IMR-90 (cell line): Measurements from ENCODE around the gene PIK3C3. TPM values are rescaled to one million over a fixed set of nuclear protein-coding genes. Genes with fewer than 3 reads are reported as not detected.

Experiments
- ATAC-seq: fragments of 200-7000 bp; cut with Tn5 transposase; 2 replicates; pipeline ENCODE4 v1.9.1; 2020; ENCODE audit warnings: low read depth, mild to moderate bottlenecking, moderate library complexity
- BruUV-seq: library from RNA; stranded (reverse); fragments of 400-500 nt; replicated peaks from 2 replicates; lab custom pipeline; 2021; lab: Mats Ljungman, UMichigan
- CTCF ChIA-PET: fragments of 300-600 bp; formaldehyde crosslinking; extraction: SDS; loops from one replicate; lab custom pipeline; 2021; ENCODE audit warnings: antibody characterized with exemption; lab: Yijun Ruan, JAX
- POLR2A ChIA-PET: fragments of 300-600 bp; sonication (Branson Sonifier 250); formaldehyde crosslinking; loops from one replicate; lab custom pipeline; 2022; ENCODE audit warnings: antibody characterized with exemption; ENCODE audit not compliant: unreplicated experiment; lab: Charles Lee
- DNase-seq: peaks from one replicate; pipeline ENCODE4 v3.0.0; 2013
- H2AFZ ChIP-seq: replicated peaks from 2 replicates; pipeline ENCODE3; 2013; ENCODE audit warnings: low read length, mild to moderate bottlenecking; ENCODE audit not compliant: poor library complexity
- H2AK5ac ChIP-seq: 2 replicates; pipeline ENCODE4 v1.6.1; 2013; ENCODE audit warnings: low read depth, low read length, inconsistent platforms
- H2AK9ac ChIP-seq: replicated peaks from 2 replicates; pipeline ENCODE3; 2013; ENCODE audit warnings: mild to moderate bottlenecking, low read depth, low read length, moderate library complexity; ENCODE audit not compliant: poor library complexity
- H2BK120ac ChIP-seq: 2 replicates; pipeline ENCODE4 v1.6.1; 2013; ENCODE audit warnings: low read depth, low read length, inconsistent platforms
- H2BK15ac ChIP-seq: 3 replicates; pipeline ENCODE4 v1.6.1; 2013; ENCODE audit warnings: low read depth, low read length, inconsistent platforms
- H2BK20ac ChIP-seq: 2 replicates; pipeline ENCODE4 v1.6.1; 2013; ENCODE audit warnings: low read depth, mild to moderate bottlenecking, inconsistent platforms, low read length, moderate library complexity
- H2BK5ac ChIP-seq: 2 replicates; pipeline ENCODE4 v1.6.1; 2013; ENCODE audit warnings: mild to moderate bottlenecking, low read depth, low read length, inconsistent platforms; ENCODE audit not compliant: poor library complexity, severe bottlenecking
- H3K14ac ChIP-seq: replicated peaks from 2 replicates; pipeline ENCODE4 v1.6.1; 2013; ENCODE audit warnings: low read depth, low read length, inconsistent platforms
- H3K18ac ChIP-seq: 2 replicates; pipeline ENCODE4 v1.6.1; 2013; ENCODE audit warnings: low read depth, low read length, control low read depth
- H3K23ac ChIP-seq: 2 replicates; pipeline ENCODE4 v1.6.1; 2013; ENCODE audit warnings: low read depth, low read length, inconsistent platforms
- H3K27ac ChIP-seq: 2 replicates; pipeline ENCODE4 v1.5.1; 2013; ENCODE audit warnings: mild to moderate bottlenecking, control low read depth, low read length; ENCODE audit not compliant: insufficient read depth
- H3K27me3 ChIP-seq: 2 replicates; pipeline ENCODE4 v1.6.1; 2013; ENCODE audit warnings: low read length; ENCODE audit not compliant: control insufficient read depth, insufficient read depth
- H3K36me3 ChIP-seq: 2 replicates; pipeline ENCODE4 v1.6.1; 2013; ENCODE audit warnings: low read length, mixed read lengths; ENCODE audit not compliant: control insufficient read depth, insufficient read depth
- H3K4ac ChIP-seq: 2 replicates; pipeline ENCODE4 v1.6.1; 2013; ENCODE audit warnings: low read depth, low read length, inconsistent platforms
- H3K4me1 ChIP-seq: 2 replicates; pipeline ENCODE4 v1.6.1; 2013; ENCODE audit warnings: low read length, mixed read lengths; ENCODE audit not compliant: control insufficient read depth, insufficient read depth
- H3K4me2 ChIP-seq: 2 replicates; pipeline ENCODE4 v1.6.1; 2013; ENCODE audit warnings: low read depth, mild to moderate bottlenecking, control low read depth, low read length, moderate library complexity
- H3K4me3 ChIP-seq: 2 replicates; pipeline ENCODE4 v1.5.1; 2013; ENCODE audit warnings: low read depth, mild to moderate bottlenecking, control low read depth, low read length, moderate library complexity; ENCODE audit not compliant: insufficient read depth
- H3K56ac ChIP-seq: 2 replicates; pipeline ENCODE4 v1.6.1; 2013; ENCODE audit warnings: low read length, inconsistent platforms; ENCODE audit not compliant: insufficient read depth; ENCODE audit errors: extremely low read depth
- H3K79me1 ChIP-seq, 2 experiments: 2 replicates each; pipeline ENCODE4 v1.6.1; 2013; ENCODE audit warnings: low read length in 2 of 2, inconsistent platforms in 1 of 2, low read depth in 1 of 2
- H3K9ac ChIP-seq: 2 replicates; pipeline ENCODE4 v1.6.1; 2013; ENCODE audit warnings: low read depth, low read length, control low read depth
- H3K9me1 ChIP-seq: 2 replicates; pipeline ENCODE4 v1.6.1; 2013; ENCODE audit warnings: low read length, inconsistent platforms; ENCODE audit not compliant: insufficient read depth
- H3K9me3 ChIP-seq: 2 replicates; pipeline ENCODE4 v1.6.1; 2013; ENCODE audit warnings: low read length; ENCODE audit not compliant: control insufficient read depth, insufficient read depth
- H4K20me1 ChIP-seq: 2 replicates; pipeline ENCODE4 v1.6.1; 2013; ENCODE audit warnings: low read length, inconsistent platforms; ENCODE audit not compliant: insufficient read depth
- H4K5ac ChIP-seq: 2 replicates; pipeline ENCODE4 v1.6.1; 2013; ENCODE audit warnings: mild to moderate bottlenecking, low read depth, low read length, control low read depth
- H4K8ac ChIP-seq, 2 experiments: 2 replicates each; pipeline ENCODE4 v1.6.1; 2013; ENCODE audit warnings: low read depth in 2 of 2, low read length in 2 of 2, control low read depth in 1 of 2, inconsistent platforms in 1 of 2
- H4K91ac ChIP-seq: 2 replicates; pipeline ENCODE4 v1.6.1; 2013; ENCODE audit warnings: low read depth, low read length, inconsistent platforms; ENCODE audit not compliant: insufficient read depth
- BHLHE40 ChIP-seq: fragments of 150-350 bp; IDR thresholded peaks from 2 replicates; pipeline ENCODE4 v1.6.1; 2016; ENCODE audit warnings: mild to moderate bottlenecking, low read depth, low read length
- CHD1 ChIP-seq: IDR thresholded peaks from 2 replicates; pipeline ENCODE4 v1.6.1; 2012; ENCODE audit warnings: low read depth, low read length, improper control_type of control experiment
- ELK1 ChIP-seq: fragments of 150-350 bp; IDR thresholded peaks from 2 replicates; pipeline ENCODE4 v1.6.1; 2016; ENCODE audit warnings: low read depth, mild to moderate bottlenecking, low read length, moderate library complexity, borderline replicate concordance
- FOS ChIP-seq: fragments of 150-350 bp; IDR thresholded peaks from 2 replicates; pipeline ENCODE4 v1.6.1; 2016; ENCODE audit warnings: low read depth, low read length
- MAZ ChIP-seq: IDR thresholded peaks from 2 replicates; pipeline ENCODE4 v1.6.1; 2012; ENCODE audit warnings: low read depth, mild to moderate bottlenecking, low read length, improper control_type of control experiment, moderate library complexity, borderline replicate concordance
- MXI1 ChIP-seq: IDR thresholded peaks from 2 replicates; pipeline ENCODE4 v1.6.1; 2012; ENCODE audit warnings: low read depth, mild to moderate bottlenecking, low read length, moderate library complexity, borderline replicate concordance
- NFE2L2 ChIP-seq: fragments of 150-350 bp; IDR thresholded peaks from 2 replicates; pipeline ENCODE4 v1.6.1; 2016; ENCODE audit warnings: low read depth, mild to moderate bottlenecking, low read length
- POLR2A ChIP-seq: IDR thresholded peaks from 2 replicates; pipeline ENCODE4 v1.6.1; 2012; ENCODE audit warnings: mild to moderate bottlenecking, low read depth, low read length
- RAD21 ChIP-seq: IDR thresholded peaks from 2 replicates; pipeline ENCODE4 v1.6.1; 2012; ENCODE audit warnings: low read length, improper control_type of control experiment
- RCOR1 ChIP-seq: IDR thresholded peaks from 2 replicates; pipeline ENCODE4 v1.6.1; 2012; ENCODE audit warnings: mild to moderate bottlenecking, low read length, improper control_type of control experiment; ENCODE audit not compliant: insufficient replicate concordance
- RFX5 ChIP-seq: IDR thresholded peaks from 2 replicates; pipeline ENCODE4 v1.8.0; 2012; ENCODE audit warnings: low read depth, mild to moderate bottlenecking, low read length, moderate library complexity
- SMC3 ChIP-seq: fragments of 150-350 bp; IDR thresholded peaks from 2 replicates; pipeline ENCODE4 v1.6.1; 2016; ENCODE audit warnings: low read depth, mild to moderate bottlenecking, antibody characterized with exemption, low read length, moderate library complexity
- USF2 ChIP-seq: fragments of 150-350 bp; IDR thresholded peaks from 2 replicates; pipeline ENCODE4 v1.6.1; 2017; ENCODE audit warnings: mild to moderate bottlenecking, antibody characterized with exemption, low read length, low read depth
- WGBS, 2 experiments: methylation state at CpG; one replicate each; pipeline versions ENCODE4 v1.1.5 to v1.1.7; 2013; ENCODE audit warnings: missing lambda C conversion rate in 2 of 2; ENCODE audit not compliant: insufficient read length in 1 of 2; ENCODE audit errors: extremely low coverage in 2 of 2; 5-methylcytosine and 5-hydroxymethylcytosine counted together
- dilution Hi-C: fragments of 300-500 bp; cut with HindIII; formaldehyde crosslinking; loops from one replicate; pipeline ENCODE4 v1.14.3; 2018; ENCODE audit warnings: low sequenced_read_pairs; ENCODE audit not compliant: unreplicated experiment
- in situ Hi-C: fragments of 300-500 bp; cut with MboI; formaldehyde crosslinking; loops from 3 replicates; pipeline ENCODE4 v1.14.3; 2019; ENCODE audit warnings: low sequenced_read_pairs, inconsistent platforms, mixed read lengths
- intact Hi-C: fragments of 100-400 bp; cut with micrococcal nuclease; formaldehyde crosslinking; loops from 2 replicates; pipeline ENCODE4 v1.10.0; 2022
- polyA plus RNA-seq, 3 experiments: library from polyadenylated mRNA; depleted of rRNA; stranded (reverse); fragments of >200 nt; gene quantifications; 2 replicates each; pipeline ENCODE4 v1.2.3, GENCODE V29; 2012; ENCODE audit warnings: low replicate concordance in 1 of 3
- total RNA-seq: library from RNA; depleted of rRNA; stranded (reverse); fragments of >200 nt; gene quantifications from 2 replicates; pipeline ENCODE4 v1.2.3, GENCODE V29; 2012

The PIK3C3 gene
- total and polyA plus RNA-seq, 2 of the 4 experiments (the other 2 are of a cell fraction) = 41.2 to 57.2 TPM

GRCh38 chr18:42072407-42072806 lies 117.4 kb downstream of the PIK3C3 start:
- no peaks in the 10 kb centered on the region; a peak in 1 of 4 replicates for H3K79me1 ChIP-seq
- no peak overlapping the region for H2AK5ac ChIP-seq
- H2BK5ac ChIP-seq = no peak overlapping the region
- H3K23ac ChIP-seq = no peak overlapping the region
- no peak overlapping the region for H3K4ac ChIP-seq
- DNase-seq = no peak
- no peak for ATAC-seq
- CTCF ChIA-PET = no interaction called here
- H3K9ac ChIP-seq = no peak overlapping the region
- H3K14ac ChIP-seq = no peak overlapping the region
- no peak overlapping the region for H4K8ac ChIP-seq
- TF ChIP-seq FOS (no peak), BHLHE40 (no peak), NFE2L2 (no peak), POLR2A (no peak), RFX5 (no peak), MXI1 (no peak), RCOR1 (no peak), RAD21 (no peak), SMC3 (no peak), CHD1 (no peak), ELK1 (no peak), USF2 (no peak), MAZ (no peak)
- no peaks in the 10 kb centered on the region for H4K20me1 ChIP-seq
- BruUV-seq = no TSS peak
- peaks cover 5% of the 10 kb centered on the region for H3K36me3 ChIP-seq
- H4K5ac ChIP-seq = no peak overlapping the region
- H3K9me1 ChIP-seq = no peaks in the 10 kb centered on the region
- no peak overlapping the region for H3K4me2 ChIP-seq
- no peak overlapping the region for H2BK120ac ChIP-seq
- in situ Hi-C loops = no loop called here
- 72% methylated on average over 3 of the region's 4 CpGs; no CpG with 5 or more reads in 1 of the 2 experiments for WGBS, 2 experiments
- no peak overlapping the region for H3K56ac ChIP-seq
- POLR2A ChIA-PET = no interaction called here
- no peak overlapping the region for H3K27ac ChIP-seq
- dilution Hi-C loops = no loop called here
- H2BK15ac ChIP-seq = no peak overlapping the region
- intact Hi-C loops = no loop called here
- H3K9me3 ChIP-seq = no peaks in the 10 kb centered on the region
- no peak overlapping the region for H2AFZ ChIP-seq
- H3K4me1 ChIP-seq = no peaks in the 10 kb centered on the region
- H3K27me3 ChIP-seq = no peaks in the 10 kb centered on the region
- no peak overlapping the region for H4K91ac ChIP-seq
- H2BK20ac ChIP-seq = no peak overlapping the region
- no peak overlapping the region for H2AK9ac ChIP-seq
- H3K18ac ChIP-seq = no peak overlapping the region
- H3K4me3 ChIP-seq = no peak overlapping the region
